Osteocyte (in vitro differentiated cells): ENCODE results near the gene GALR3. TPM values are rescaled to one million over a fixed set of nuclear protein-coding genes. Genes with fewer than 3 reads are reported as not detected.
A peak's percentile ranks its signal among the peaks of the same experiment; 100 is the strongest.

Experiments
- DNase-seq: peaks from one replicate; pipeline ENCODE4 v3.0.0; 2021; ENCODE audit warnings: mixed read lengths; ENCODE audit not compliant: unreplicated experiment; ENCODE audit errors: extremely low spot score
- H3K27ac Mint-ChIP-seq: one replicate; pipeline ENCODE4 v1.8.0; 2021; ENCODE audit warnings: mild to moderate bottlenecking, mixed read lengths; ENCODE audit not compliant: unreplicated experiment
- H3K27me3 Mint-ChIP-seq: one replicate; pipeline ENCODE4 v1.8.0; 2021; ENCODE audit warnings: mixed read lengths; ENCODE audit not compliant: unreplicated experiment
- H3K36me3 Mint-ChIP-seq: one replicate; pipeline ENCODE4 v1.8.0; 2021; ENCODE audit warnings: mixed read lengths; ENCODE audit not compliant: unreplicated experiment
- H3K4me1 Mint-ChIP-seq: one replicate; pipeline ENCODE4 v1.8.0; 2021; ENCODE audit warnings: mixed read lengths; ENCODE audit not compliant: unreplicated experiment
- H3K4me3 Mint-ChIP-seq: one replicate; pipeline ENCODE4 v1.8.0; 2021; ENCODE audit warnings: mild to moderate bottlenecking, moderate library complexity, mixed read lengths; ENCODE audit not compliant: unreplicated experiment
- H3K9me3 Mint-ChIP-seq: one replicate; pipeline ENCODE4 v1.8.0; 2021; ENCODE audit warnings: mixed read lengths; ENCODE audit not compliant: unreplicated experiment
- CTCF ChIP-seq: fragments of 200-600 bp; sonication (generic); IDR thresholded peaks from 2 replicates; pipeline ENCODE4 v1.5.0; 2021; ENCODE audit warnings: antibody characterized with exemption, mild to moderate bottlenecking, moderate library complexity
- total RNA-seq: library from RNA; stranded (reverse); gene quantifications from 2 replicates; pipeline ENCODE4 v1.2.1, GENCODE V29; 2021

The GALR3 gene
- total RNA-seq, 1 donor from 2014 or later = 0.48 TPM

GRCh38 chr22:37832022-37832857, 9.1 kb downstream of the GALR3 start:
- H3K9me3 Mint-ChIP-seq = no peaks in the 10 kb centered on the region
- peaks cover 16% of the 10 kb centered on the region for H3K36me3 Mint-ChIP-seq
- no peaks in the 10 kb centered on the region for H3K4me1 Mint-ChIP-seq
- H3K4me3 Mint-ChIP-seq = no peak overlapping the region
- no peak for TF ChIP-seq CTCF
- no peaks in the 10 kb centered on the region for H3K27me3 Mint-ChIP-seq
- no peak overlapping the region for H3K27ac Mint-ChIP-seq
- no peak for DNase-seq

- Mint-ChIP-seq H3K4me1 (peaks cover 15% of the 10 kb centered on the region), H3K27me3 (no peaks in the 10 kb centered on the region), H3K36me3 (peaks cover 6% of the 10 kb centered on the region), H3K9me3 (no peaks in the 10 kb centered on the region), H3K27ac (peak overlapping the region; percentile 32), H3K4me3 (peak overlapping the region; percentile 81)
- DNase-seq = no peak
- no peak for TF ChIP-seq CTCF
Observed at GRCh38 chr22:37842015-37842793, 19.0 kb downstream of the GALR3 start.

GRCh38 chr22:37843741-37844089, 20.5 kb downstream of the GALR3 start:
- TF ChIP-seq CTCF = no peak
- Mint-ChIP-seq H3K9me3 (no peaks in the 10 kb centered on the region), H3K27ac (peak overlapping the region; percentile 85), H3K27me3 (no peaks in the 10 kb centered on the region), H3K36me3 (peaks cover 5% of the 10 kb centered on the region), H3K4me1 (peaks cover 26% of the 10 kb centered on the region), H3K4me3 (peak overlapping the region; percentile 81)
- no peak for DNase-seq

GRCh38 chr22:37844904-37845329, 21.7 kb downstream of the GALR3 start:
- Mint-ChIP-seq H3K27me3 (no peaks in the 10 kb centered on the region), H3K4me3 (peak overlapping the region; percentile 79), H3K27ac (peak overlapping the region; percentile 95), H3K9me3 (no peaks in the 10 kb centered on the region), H3K36me3 (peaks cover 5% of the 10 kb centered on the region), H3K4me1 (peaks cover 33% of the 10 kb centered on the region)
- no peak for DNase-seq
- TF ChIP-seq CTCF = no peak

- TF ChIP-seq CTCF = no peak
- DNase-seq = no peak
- Mint-ChIP-seq H3K36me3 (peaks cover 7% of the 10 kb centered on the region), H3K27ac (no peak overlapping the region), H3K27me3 (no peaks in the 10 kb centered on the region), H3K4me3 (no peak overlapping the region), H3K9me3 (no peaks in the 10 kb centered on the region), H3K4me1 (peaks cover 41% of the 10 kb centered on the region)
Observed at GRCh38 chr22:37846433-37846832, 23.3 kb downstream of the GALR3 start.
